Suprapubic skin (tissue), 4 donors: ENCODE measurements around the gene RGS1.

Experiments used
- CTCF ChIP-seq, 2 donors: fragments of 200-600 bp in 1 of 2; fragments of 450-650 bp in 1 of 2; sonication (generic) in 1 of 2; IDR thresholded peaks; one replicate each; pipeline ENCODE4 v1.5.1; 2016 to 2019; ENCODE audit warnings: antibody characterized with exemption in 2 of 2, mild to moderate bottlenecking in 1 of 2, moderate library complexity in 1 of 2
- EP300 ChIP-seq: sonication (generic); formaldehyde crosslinking; IDR thresholded peaks from one replicate; pipeline ENCODE4 v1.6.1; 2017; ENCODE audit warnings: antibody characterized with exemption
- POLR2A ChIP-seq, 2 donors: fragments of 450-650 bp; IDR thresholded peaks; one replicate each; pipeline ENCODE4 v1.6.1; 2017; ENCODE audit warnings: antibody characterized with exemption in 2 of 2, mild to moderate bottlenecking in 2 of 2, moderate library complexity in 2 of 2
- POLR2AphosphoS5 ChIP-seq, 3 donors: sonication (generic); formaldehyde crosslinking; IDR thresholded peaks; one replicate each; pipeline ENCODE4 v1.6.1; 2017; ENCODE audit warnings: antibody characterized with exemption in 3 of 3

DNA sequence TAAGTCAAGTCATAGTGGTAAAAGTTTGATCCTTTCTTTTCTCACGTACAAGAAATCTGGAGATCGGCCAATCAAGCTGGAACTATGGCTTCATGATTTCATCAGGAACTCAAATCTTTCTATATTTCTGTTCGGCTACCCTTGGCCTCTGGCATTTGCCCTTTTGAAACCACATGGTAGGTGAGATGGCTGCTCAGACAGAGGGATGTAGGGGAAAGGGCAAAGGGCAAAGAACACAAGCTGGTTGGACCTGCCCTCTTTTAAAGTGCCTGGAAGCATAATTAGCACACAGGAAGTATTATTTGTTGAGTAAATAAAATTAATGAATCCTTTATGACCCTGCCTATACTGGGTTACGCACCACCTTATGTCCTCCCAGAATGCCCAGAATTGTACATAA is 11.5 kb upstream of the RGS1 start:
- TF ChIP-seq POLR2A (IDR thresholded peaks at IDR 0.05), result no peak
- TF ChIP-seq POLR2AphosphoS5 (IDR thresholded peaks at IDR 0.05), result no peak
- TF ChIP-seq CTCF (IDR thresholded peaks at IDR 0.05), result no peak
- TF ChIP-seq EP300, result no peak
